NCI-H146 (cell line): ENCODE measurements around the gene DIAPH3.

Source experiments
- DNase-seq: peaks from one replicate; lab custom pipeline; 2025; lab: John Stamatoyannopoulos, UW

DIAPH3 gene

GRCh38 chr13:60018536-60018935 is 145.2 kb downstream of the DIAPH3 start:
- DNase-seq, result no peak

GRCh38 chr13:60016229-60016628 is 147.5 kb downstream of the DIAPH3 start:
- no peak for DNase-seq

- DNase-seq, result no peak
Measured at GRCh38 chr13:60013166-60013565, 150.6 kb downstream of the DIAPH3 start.

GRCh38 chr13:60012488-60012887 is 151.2 kb downstream of the DIAPH3 start:
- no peak for DNase-seq

- peak; percentile 70 for DNase-seq
Measured at GRCh38 chr13:60009300-60010253, 154.2 kb downstream of the DIAPH3 start.

- DNase-seq, result no peak
Measured at GRCh38 chr13:60001889-60002288, 161.8 kb downstream of the DIAPH3 start.

- no peak for DNase-seq
Measured at GRCh38 chr13:60000976-60001375, 162.8 kb downstream of the DIAPH3 start.

- DNase-seq, result no peak
Measured at GRCh38 chr13:60000081-60000480, 163.6 kb downstream of the DIAPH3 start.

- no peak for DNase-seq
Measured at GRCh38 chr13:59997976-59998375, 165.8 kb downstream of the DIAPH3 start.

GRCh38 chr13:59996461-59996980 is 167.2 kb downstream of the DIAPH3 start:
- no peak for DNase-seq

GRCh38 chr13:59991395-59991794 is 172.3 kb downstream of the DIAPH3 start:
- no peak for DNase-seq

GRCh38 chr13:59982631-59983382 is 180.9 kb downstream of the DIAPH3 start:
- DNase-seq, result no peak

GRCh38 chr13:59979589-59979988 is 184.1 kb downstream of the DIAPH3 start:
- DNase-seq, result no peak

GRCh38 chr13:59978862-59979261 is 184.9 kb downstream of the DIAPH3 start:
- no peak for DNase-seq

GRCh38 chr13:59976856-59977255 is 186.9 kb downstream of the DIAPH3 start:
- DNase-seq, result no peak

- DNase-seq, result no peak
Measured at GRCh38 chr13:59975807-59976435, 187.8 kb downstream of the DIAPH3 start.

- DNase-seq, result no peak
Measured at GRCh38 chr13:59970847-59971246, 192.9 kb downstream of the DIAPH3 start.

GRCh38 chr13:59963827-59964226 is 199.9 kb downstream of the DIAPH3 start:
- DNase-seq, result no peak

- no peak for DNase-seq
Measured at GRCh38 chr13:59963383-59963782, 200.3 kb downstream of the DIAPH3 start.

- no peak for DNase-seq
Measured at GRCh38 chr13:59962343-59962742, 201.4 kb downstream of the DIAPH3 start.

GRCh38 chr13:59960683-59961082 is 203.0 kb downstream of the DIAPH3 start:
- no peak for DNase-seq

- no peak for DNase-seq
Measured at GRCh38 chr13:59957438-59957837, 206.3 kb downstream of the DIAPH3 start.
